GM10266 (cell line): Measurements from ENCODE around the gene KCNJ14.
A peak's percentile ranks its signal among the peaks of the same experiment; 100 is the strongest.

Experiments used
- DNase-seq: peaks from one replicate; pipeline ENCODE4 v3.0.0; 2012; ENCODE audit errors: extremely low spot score
- TF ChIP-seq, protein P1 (sequence below): IDR thresholded peaks from 2 replicates; pipeline ENCODE4 v1.5.1; 2012; ENCODE audit warnings: mild to moderate bottlenecking, low read depth; ENCODE audit not compliant: control insufficient read depth, insufficient read depth; ENCODE audit errors: missing control alignments

KCNJ14 gene

DNA sequence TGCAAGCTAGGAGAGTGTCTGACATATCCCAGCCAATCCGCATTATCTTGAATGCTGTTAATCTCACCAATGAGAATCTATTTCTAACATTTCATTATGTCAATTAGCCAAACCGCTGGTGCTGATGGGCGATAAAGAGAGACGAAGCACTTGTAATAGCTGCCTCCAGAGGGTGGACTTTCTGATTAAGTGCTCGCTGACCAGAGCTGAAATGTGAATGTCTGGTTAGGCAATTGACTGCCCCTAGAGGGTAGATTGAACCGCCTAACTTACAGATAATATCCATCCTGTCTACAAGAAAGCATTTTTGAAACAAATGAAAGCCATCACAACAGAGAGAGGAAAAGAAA, 10.1 kb upstream of the KCNJ14 start:
- TF ChIP-seq, protein P1, sequence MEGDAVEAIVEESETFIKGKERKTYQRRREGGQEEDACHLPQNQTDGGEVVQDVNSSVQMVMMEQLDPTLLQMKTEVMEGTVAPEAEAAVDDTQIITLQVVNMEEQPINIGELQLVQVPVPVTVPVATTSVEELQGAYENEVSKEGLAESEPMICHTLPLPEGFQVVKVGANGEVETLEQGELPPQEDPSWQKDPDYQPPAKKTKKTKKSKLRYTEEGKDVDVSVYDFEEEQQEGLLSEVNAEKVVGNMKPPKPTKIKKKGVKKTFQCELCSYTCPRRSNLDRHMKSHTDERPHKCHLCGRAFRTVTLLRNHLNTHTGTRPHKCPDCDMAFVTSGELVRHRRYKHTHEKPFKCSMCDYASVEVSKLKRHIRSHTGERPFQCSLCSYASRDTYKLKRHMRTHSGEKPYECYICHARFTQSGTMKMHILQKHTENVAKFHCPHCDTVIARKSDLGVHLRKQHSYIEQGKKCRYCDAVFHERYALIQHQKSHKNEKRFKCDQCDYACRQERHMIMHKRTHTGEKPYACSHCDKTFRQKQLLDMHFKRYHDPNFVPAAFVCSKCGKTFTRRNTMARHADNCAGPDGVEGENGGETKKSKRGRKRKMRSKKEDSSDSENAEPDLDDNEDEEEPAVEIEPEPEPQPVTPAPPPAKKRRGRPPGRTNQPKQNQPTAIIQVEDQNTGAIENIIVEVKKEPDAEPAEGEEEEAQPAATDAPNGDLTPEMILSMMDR, result no peak
- DNase-seq, result no peak

DNA sequence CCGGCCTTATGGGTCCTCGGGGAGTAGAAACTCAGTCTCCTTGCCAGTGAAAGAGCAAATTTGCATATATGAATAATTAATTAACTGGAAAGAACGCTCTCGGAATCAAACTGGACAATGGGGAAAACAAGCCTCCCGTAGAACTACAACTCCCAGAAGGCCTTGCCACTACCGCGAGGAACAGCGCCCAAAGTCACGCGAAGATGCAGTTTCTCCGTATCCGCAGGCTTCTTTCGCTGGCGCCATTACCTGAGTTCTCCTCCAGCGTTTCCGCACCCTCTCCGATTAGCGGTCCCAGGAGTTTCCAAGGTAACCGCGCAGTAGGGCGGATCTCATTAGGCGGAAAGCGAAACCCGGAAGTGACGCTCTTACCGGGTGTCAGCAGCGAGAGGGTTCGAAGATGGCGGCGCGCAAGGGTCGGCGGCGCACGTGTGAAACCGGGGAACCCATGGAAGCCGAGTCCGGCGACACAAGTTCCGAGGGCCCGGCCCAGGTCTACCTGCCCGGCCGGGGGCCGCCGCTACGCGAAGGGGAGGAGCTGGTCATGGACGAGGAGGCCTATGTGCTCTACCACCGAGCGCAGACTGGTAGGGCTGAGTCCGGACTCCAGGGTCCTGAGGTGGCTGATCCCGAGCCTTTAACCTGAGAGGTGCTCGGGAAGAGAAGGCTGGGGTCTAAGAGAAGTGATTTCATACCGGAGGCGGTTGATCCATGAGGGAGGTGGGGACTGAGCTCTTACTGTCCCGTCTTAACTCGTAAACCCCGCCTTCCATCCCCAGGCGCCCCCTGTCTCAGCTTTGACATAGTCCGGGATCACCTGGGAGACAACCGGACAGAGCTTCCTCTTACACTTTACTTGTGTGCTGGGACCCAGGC, 9.5 kb upstream of the KCNJ14 start, which contains the start of gene GRWD1:
GRWD1 (plus strand) TSS at position 378 of the 876 bp plus-strand sequence; CDS start at position 401, 23 bp downstream.
- DNase-seq, result peak; percentile 97
- TF ChIP-seq, protein P1, result no peak

DNA sequence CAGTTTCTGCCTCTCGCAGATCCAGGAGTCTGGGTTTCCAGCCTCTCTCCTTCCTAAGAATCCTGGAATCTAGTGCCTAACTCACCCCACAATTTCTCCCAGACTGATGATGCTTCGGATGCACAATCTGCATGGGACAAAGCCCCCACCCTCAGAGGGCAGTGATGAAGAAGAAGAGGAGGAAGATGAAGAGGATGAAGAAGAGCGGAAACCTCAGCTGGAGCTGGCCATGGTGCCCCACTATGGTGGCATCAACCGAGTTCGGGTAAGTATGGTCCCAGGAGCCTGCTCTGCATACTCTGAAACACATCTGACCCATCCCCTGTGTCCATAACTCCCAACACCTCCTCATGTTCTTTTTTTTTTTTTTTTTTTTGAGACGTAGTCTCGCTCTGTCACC, 8.8 kb upstream of the KCNJ14 start:
- no peak for DNase-seq
- TF ChIP-seq, protein P1, result no peak

DNA sequence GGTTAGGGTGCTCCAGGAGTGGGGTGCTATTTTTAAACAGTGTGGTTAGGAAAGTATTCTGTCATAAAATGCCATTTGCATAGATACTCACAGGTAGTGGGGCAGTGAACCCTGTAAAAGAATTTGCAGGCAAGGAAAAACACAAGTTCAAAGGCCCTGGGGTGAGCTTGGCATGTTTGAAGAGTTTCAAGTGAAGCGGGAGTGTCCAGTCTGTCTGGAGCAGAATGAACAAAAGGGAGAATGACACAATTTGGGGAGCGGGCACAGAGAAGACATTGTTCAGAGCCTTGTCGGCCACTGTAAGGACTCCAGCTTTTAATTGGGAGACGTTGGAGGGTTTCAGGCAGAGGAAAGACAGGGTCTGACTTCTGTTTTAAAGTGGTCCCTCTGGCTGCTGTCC, 6.8 kb upstream of the KCNJ14 start:
- no peak for DNase-seq
- TF ChIP-seq, protein P1, result no peak

DNA sequence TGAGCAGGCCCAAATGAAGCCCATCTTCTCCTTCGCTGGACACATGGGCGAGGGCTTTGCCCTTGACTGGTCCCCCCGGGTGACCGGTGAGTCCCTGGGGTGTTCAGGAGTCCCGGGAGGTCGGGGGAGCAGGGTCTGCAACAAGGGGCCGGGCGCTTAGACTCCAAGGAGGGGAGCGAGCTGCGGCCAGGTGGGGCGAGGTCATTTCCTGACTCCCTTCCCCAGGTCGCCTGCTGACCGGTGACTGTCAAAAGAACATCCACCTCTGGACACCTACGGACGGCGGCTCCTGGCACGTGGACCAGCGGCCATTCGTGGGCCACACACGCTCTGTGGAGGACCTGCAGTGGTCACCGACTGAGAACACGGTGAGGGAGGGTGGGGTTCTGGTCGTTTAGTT, 4.9 kb upstream of the KCNJ14 start:
- DNase-seq, result no peak
- TF ChIP-seq, protein P1, result no peak

DNA sequence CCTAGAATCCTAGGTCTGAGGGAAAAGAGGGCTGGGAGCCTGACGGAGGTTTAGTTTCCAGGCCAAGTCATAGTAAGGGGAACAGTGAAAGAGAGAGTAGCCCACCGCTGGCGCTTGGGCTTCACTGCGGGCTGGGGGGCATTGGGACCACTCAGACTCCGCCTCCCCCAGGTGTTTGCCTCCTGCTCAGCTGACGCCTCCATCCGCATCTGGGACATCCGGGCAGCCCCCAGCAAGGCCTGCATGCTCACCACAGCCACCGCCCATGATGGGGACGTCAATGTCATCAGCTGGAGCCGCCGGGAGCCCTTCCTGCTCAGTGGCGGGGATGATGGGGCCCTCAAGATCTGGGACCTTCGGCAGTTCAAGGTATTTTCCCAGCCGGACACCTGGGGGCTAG, 4.5 kb upstream of the KCNJ14 start:
- TF ChIP-seq, protein P1, result no peak

DNA sequence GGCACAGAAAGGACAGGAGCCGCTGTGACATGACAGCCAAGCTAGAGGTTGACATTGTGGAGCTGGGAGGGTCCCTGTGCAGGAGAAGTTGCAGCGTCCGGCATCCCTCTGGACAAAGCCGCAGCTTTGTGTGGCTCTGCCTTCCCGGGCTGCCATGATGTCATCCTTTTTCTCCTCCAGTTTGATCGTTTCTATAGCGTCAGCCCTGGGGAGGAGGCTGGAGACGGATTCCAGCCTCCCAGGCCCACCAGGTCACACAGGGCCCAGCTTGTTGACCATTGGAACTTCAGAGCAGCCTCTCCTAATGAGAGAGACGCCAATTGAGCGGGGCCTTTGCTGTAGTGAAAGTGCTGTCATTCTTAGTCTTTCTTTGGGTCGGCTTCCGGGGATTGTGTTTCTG, 3.8 kb upstream of the KCNJ14 start:
- DNase-seq, result no peak
- TF ChIP-seq, protein P1, result no peak

More for the DNA sequence above, 4.5 kb upstream of the KCNJ14 start:
- DNase-seq, result no peak
